Activated CD8-positive, alpha-beta memory T cell treated with anti-CD3 and anti-CD28 coated beads for 48 hours (primary cell): ENCODE data around the gene MAPK8IP3.
A peak's percentile ranks its signal among the peaks of the same experiment; 100 is the strongest.

ENCODE experiments used
- DNase-seq, 3 experiments: peaks; one replicate each; pipeline ENCODE4 v3.0.0-alpha.2; 2020; ENCODE audit warnings: low read depth in 2 of 3, low spot score in 2 of 3

MAPK8IP3 gene

GRCh38 chr16:1760911-1761310 lies 54.9 kb downstream of the MAPK8IP3 start:
- DNase-seq = no peak

GRCh38 chr16:1761751-1762150 lies 55.8 kb downstream of the MAPK8IP3 start:
- DNase-seq = no peak

- no peak for DNase-seq
These were observed 56.3 kb downstream of the MAPK8IP3 start for GRCh38 chr16:1762196-1762878.

DNA sequence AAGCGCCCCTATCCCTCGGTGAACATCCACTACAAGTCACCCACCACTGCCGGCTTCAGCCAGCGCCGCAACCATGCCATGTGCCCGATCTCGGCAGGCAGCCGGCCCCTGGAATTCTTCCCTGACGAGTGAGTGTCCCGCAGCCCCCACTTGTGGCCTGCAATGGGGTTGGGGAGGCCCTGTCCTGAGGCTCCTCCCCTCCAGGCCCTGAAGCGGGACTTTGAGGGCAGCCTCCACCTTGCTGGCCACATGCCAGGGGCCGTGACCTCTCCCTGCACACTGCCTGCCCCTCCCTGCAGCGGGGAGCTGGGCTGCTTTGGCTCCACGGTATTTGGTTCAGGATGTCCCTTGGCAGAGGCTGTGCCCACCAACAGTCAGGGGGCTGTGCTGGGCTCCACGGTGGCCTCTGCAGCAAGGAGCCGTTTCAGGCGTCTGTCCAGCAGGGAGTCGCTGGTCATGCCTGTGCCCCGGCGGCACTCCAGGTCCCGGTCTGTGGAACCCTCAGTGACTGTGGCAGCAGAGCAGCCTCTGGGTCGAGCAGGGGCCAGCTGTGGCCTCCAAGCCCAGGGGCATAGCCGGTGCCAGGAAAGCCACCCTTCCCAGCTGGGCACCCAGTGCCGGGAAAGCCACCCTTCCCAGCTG lies 57.0 kb downstream of the MAPK8IP3 start:
- no peak for DNase-seq

DNA sequence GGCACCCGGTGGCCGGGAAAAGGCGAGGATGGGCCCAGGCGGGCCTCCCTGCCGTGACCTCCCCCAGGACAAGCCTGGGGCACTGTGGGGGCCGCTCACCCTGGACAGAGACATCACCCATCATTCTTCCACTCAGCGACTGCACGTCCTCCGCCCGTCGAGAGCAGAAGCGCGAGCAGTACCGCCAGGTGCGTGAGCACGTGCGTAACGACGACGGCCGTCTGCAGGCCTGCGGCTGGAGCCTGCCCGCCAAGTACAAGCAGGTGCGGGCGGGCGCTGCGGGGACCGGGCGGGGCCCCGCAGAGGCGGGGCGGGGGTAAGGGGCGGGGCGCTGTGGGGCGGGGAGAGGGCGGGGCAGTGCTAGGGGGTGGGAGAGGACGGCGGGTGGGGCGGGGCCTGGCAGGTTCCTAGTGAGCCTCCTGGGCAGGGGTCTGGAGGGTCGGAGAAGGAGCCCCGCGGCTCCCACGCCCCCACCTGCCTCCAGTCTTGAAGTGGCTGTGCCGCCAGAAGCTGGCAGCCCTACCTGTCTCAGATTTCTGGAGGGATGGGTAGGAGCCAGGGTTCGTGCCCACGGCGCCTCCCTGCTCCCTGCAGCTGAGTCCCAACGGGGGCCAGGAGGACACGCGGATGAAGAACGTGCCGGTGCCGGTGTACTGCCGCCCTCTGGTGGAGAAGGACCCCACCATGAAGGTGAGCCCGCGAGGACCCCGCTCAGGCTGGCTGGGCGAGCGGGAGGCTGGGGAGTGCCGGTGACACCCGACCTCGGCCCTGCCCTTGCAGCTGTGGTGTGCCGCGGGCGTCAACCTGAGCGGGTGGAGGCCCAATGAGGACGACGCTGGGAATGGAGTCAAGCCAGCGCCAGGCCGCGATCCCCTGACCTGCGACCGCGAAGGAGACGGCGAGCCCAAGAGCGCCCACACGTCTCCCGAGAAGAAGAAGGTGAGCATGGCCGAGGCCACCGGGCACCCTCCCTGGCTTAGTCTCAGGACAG lies 57.8 kb downstream of the MAPK8IP3 start:
- no peak for DNase-seq

DNA sequence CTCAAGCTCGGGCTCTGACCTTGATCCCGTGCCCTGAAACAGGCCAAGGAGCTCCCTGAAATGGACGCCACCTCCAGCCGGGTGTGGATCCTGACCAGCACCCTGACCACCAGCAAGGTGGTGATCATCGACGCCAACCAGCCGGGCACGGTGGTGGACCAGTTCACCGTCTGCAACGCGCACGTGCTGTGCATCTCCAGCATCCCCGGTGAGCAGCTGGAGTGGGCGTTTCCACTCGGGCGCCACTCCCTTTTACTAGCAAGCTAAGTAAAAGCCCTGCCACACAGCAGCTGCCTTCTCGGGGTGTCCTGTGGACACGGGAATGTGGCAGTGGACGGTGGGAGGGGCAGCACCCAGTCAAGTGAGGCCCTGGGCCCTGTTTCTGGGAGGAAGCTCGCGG lies 59.0 kb downstream of the MAPK8IP3 start:
- no peak for DNase-seq

GRCh38 chr16:1765826-1766225 lies 59.8 kb downstream of the MAPK8IP3 start:
- no peak for DNase-seq

DNA sequence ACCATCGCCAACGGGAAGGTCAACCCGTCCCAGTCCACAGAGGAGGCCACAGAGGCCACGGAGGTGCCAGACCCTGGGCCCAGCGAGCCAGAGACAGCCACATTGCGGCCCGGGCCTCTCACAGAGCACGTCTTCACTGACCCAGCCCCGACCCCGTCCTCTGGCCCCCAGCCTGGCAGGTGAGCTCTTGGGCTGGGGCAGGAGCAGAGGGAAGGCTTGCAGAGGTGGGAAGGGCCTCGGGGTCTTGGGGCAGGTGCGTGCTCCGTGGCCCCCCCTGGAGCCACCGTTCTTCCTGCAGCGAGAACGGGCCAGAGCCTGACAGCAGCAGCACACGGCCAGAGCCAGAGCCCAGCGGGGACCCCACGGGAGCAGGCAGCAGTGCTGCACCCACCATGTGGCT lies 60.2 kb downstream of the MAPK8IP3 start:
- DNase-seq = no peak

DNA sequence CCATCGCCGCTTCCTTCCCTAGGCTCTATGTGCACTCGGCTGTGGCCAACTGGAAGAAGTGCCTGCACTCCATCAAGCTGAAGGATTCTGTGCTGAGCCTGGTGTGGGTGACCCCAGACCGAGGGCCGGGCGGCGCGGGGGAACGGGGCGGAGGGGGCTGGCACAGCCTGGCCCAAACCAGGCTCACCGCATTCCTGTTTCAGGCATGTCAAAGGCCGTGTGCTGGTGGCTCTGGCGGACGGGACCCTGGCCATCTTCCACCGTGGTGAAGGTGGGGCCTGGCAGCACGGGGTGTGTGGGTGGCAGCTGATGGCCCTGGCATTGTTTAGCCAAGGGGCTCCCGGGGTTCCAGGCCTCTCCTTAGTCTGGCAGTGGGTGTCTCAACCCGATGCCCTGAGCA lies 60.7 kb downstream of the MAPK8IP3 start:
- DNase-seq = no peak

- no peak for DNase-seq
These were observed 61.4 kb downstream of the MAPK8IP3 start for GRCh38 chr16:1767116-1767994.

- no peak for DNase-seq
These were observed 62.2 kb downstream of the MAPK8IP3 start for GRCh38 chr16:1768061-1768766.

GRCh38 chr16:1768767-1769401 lies 62.9 kb downstream of the MAPK8IP3 start:
- DNase-seq = no peak

DNA sequence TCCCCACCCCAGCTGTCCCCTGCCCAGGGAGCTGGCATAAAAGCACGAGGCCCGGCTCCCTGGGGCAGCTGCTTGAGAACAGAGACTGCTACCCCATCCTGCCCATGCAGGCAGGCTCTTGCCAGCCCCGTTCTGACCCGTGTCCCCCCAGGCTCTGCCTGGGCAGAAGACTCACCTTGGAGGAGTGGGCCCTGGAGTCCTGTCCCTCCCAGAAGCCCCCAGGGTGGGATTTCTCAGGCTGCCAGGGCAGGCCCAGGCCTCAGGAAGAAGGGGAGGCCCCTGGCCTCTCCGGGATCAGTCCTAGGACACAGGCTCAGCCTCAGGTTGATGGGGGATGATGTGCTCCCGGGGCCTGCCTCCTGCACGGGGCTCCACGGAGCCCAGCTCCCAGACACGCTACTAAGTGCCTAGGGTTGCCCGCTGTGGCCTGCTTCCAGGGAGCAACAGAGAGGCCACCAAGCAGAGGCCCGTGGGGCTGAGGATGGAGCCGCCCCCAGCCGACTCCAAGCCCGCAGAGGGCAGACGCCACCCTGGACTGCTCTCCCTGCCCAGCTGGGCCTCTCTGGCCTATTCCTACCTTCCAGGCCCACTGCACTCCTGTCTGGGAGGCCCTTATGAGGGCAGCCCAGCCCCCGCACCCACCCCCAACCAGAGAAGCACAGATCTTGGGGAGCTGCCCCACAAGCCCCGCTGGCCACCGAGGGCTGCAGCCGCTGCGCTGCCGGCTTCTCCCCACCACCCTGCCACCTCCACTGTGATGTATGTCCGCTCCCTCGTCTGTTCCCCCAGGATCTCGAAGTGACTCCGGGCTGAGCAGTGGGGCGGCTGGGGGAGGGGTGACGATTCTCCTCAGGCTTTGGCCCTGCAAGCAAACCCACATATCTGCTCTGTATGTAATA lies 63.7 kb downstream of the MAPK8IP3 start:
- DNase-seq = no peak

DNA sequence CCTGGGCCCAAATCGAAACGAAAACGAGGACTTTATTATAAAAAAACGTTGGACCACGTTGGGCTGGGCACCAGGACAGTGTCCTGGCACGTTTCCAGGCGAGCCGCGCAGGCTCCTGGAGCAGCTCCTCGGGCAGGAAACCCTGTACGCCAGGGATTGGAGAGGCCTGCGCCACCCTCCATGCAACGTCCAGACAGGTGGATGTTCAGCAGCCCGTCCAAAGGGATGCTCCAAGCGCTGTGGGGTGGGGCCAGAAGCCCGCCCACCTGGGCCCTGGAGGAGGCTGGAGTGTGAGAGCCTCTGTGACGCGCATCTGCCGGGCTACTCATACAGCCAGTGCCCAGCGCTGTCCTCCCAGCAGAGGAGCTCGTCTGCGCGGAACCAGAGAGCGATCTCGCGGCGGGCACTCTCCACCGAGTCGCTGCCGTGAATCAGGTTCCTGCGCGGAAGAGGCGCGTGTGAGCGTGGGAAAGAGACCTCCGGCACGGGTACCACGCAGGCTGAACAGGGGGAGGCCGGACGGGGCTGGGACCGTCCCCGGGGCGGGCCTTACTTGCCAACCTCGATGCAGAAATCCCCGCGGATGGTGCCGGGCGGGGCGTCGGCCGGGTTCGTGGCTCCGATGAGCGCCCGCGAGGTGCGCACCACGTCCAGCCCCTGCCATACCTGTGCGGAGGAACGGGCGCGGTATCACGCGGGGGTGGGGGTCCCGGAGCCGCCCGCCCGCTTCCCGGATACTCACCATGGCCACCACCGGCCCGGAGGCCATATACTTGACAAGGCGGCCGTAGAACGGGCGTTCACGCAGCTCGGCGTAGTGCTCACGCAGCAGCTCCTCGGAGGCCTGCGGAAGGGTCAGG lies 64.6 kb downstream of the MAPK8IP3 start:
- peak in 1 of 3 experiments; percentile 33 for DNase-seq

DNA sequence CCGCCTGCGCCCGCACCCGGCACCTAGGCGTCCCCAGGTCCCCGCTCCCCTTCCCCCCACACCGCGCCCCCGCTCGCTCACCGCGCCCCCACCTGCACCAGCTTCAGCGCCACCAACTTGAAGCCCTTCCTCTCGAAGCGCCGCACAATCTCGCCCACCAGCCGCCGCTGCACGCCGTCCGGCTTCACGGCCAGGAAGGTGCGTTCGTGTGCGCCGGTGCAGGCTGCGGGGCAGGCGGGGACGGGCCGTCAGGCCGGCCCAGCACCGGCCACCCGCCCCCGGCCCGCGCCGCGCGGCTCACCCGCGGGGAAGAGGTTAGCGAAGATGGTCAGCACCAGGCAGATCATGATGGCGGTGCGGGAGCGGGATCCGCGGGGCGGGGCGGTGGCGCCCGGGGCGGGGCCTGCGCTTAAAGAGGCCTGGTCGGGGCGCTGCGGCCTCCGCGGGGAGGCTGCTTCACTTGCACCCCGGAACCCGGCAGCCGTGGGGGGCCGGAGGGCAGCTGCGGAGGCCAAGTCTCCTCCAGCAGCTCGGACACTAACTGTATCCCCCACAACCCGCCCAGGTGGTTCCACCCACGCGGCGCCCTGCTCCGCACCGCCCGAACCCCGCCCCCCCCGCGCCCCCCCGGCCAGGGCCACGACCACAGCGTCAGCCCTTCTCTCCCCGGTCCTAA lies 65.3 kb downstream of the MAPK8IP3 start, which contains the start of gene NME3:
Gene NME3, minus strand, starts transcription at position 356 of the 676 bp plus-strand sequence. Its CDS starts 9 bp downstream, at position 347.
- peak; percentile 51 to 63 (median 56) for DNase-seq

GRCh38 chr16:1771864-1772361 lies 65.9 kb downstream of the MAPK8IP3 start:
- DNase-seq = peak in 1 of 3 experiments; percentile 28
